GM21447 (cell line): ENCODE data around the gene FHIP1A.

Source experiments
- ATAC-seq: cut with Tn5 transposase; IDR thresholded peaks from one replicate; pipeline ENCODE4 v1.9.1; 2021; ENCODE audit not compliant: unreplicated experiment

Gene FHIP1A

DNA sequence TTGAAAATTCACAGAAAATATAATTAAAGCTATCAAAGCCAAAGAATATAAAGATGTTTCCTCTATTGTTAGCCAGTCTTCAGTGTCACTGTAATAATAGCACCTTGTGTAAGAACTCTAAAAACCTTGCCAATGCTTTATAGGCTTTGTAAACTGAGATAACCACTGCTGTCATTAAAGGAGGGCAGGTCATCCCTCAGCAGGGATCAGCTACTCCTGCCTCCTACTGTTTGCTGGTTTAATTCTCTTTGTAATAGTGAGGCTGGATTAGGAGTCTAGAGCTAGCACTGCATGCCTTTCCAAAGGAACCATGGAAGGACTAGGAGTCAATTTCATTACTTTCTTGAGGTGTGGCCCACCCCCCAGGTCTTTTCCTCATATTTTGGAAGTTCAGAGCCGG, 46.2 kb downstream of the FHIP1A start:
- no peak for ATAC-seq

DNA sequence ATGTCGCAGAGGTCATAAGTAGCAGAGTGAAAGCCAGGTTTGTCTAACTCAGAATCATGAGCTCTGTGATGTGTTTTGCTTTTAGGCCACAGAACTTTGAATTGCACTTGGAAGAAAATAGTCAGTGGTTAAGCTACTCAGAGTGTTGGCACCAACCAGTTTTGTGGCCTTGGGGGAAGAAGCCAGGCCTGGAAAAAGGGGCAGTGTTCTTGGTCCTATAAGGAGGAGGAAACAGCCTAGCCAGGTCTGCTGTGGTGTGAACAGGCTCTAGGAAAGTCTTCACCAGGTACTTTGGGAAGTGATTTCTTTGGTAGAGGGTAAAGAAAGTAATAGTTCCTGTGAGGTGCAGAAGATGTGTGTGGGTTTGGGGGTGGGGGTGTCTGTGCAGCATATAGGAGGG, 49.2 kb downstream of the FHIP1A start:
- ATAC-seq: no peak
